HG03575 (cell line): ENCODE measurements around the gene RAB40B.

Experiments
- ATAC-seq: cut with Tn5 transposase; IDR thresholded peaks from one replicate; pipeline ENCODE4 v1.9.1; 2021; ENCODE audit not compliant: unreplicated experiment, insufficient number of reproducible peaks, low FRiP score; ENCODE audit errors: extremely low read depth

Gene RAB40B

DNA sequence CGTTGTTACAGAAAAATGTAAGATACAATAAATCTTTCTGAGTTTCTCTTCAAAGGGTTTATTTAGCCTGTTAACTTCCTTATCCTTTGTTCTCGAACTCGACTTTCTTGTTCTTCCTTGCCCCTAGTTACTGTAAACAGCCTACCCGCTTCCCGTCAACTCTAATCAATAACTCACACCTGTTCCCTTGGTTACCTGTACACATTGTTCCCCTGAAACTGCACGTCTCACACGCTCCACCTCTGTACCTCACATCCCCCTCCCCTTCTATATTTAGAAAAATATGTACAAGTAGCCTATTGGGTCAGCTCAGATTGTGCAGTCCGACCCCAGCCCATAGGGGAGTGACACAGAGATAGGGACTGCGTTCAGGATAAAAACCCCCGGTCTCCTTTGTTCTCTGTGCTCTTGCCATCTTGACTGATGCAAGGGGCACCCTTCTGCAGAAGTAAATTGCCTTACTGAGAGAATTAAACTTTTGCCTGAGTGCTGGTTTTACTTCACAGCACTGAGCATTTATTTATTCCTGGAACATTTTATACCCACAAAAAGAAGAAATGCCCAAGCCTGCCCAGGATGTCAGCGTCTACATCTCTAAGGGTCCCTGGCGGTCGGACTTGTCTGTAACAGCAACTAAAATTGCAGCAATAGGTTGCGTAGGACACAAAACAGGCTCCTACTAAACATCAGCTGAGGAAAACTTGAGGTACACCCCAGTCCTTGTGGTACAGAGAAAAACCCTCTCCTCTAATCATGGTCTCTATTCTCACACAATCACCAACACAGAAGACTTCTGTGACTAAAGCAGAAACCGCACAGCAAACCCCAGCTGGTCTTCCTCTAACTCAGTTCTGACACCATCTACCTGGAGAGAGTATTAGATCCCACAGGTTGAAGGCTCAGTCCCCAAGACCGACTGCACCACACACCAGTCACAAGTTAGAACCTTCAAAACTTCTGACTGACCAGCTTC is 61.6 kb downstream of the RAB40B start:
- no peak for ATAC-seq

GRCh38 chr17:82633343-82633742 is 65.2 kb downstream of the RAB40B start:
- ATAC-seq = no peak

GRCh38 chr17:82632451-82632850 is 66.0 kb downstream of the RAB40B start:
- no peak for ATAC-seq

DNA sequence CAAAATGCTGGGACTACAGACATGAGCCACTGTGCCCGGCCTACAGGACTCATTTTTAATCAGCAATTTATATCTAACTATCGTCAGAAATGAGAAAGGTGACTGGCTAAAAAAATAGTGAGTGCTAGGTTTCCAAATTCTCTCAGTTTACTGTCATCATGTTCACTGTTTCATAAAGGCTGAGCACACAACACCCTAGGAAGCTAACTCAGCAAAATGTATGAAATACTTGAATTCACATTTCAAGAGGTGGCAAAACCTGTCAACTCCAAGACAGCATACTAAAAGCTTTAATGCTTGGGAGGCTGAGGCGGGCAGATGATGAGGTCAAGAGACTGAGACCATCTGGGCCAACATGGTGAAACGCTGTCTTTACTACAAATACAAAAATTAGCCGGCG is 67.0 kb downstream of the RAB40B start:
- ATAC-seq = no peak

DNA sequence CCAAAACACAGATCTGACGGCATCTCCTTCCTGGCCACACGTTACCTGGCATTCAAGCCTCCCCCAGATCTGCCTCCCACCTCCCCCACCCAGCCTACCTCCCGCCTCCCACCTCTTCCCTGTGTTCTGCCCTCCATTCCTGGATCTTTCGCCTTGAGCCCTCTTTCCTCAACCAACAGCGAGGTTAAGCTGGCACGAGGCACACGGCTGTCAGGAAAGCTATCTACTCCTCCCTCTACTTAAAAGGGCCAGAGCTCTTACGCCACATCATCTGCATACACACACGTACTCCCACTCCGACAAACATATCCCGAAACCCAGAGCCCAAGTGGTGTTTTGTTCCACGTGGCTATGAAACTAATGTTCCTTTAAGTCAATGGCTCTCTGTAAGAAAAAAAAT is 68.3 kb downstream of the RAB40B start:
- no peak for ATAC-seq

DNA sequence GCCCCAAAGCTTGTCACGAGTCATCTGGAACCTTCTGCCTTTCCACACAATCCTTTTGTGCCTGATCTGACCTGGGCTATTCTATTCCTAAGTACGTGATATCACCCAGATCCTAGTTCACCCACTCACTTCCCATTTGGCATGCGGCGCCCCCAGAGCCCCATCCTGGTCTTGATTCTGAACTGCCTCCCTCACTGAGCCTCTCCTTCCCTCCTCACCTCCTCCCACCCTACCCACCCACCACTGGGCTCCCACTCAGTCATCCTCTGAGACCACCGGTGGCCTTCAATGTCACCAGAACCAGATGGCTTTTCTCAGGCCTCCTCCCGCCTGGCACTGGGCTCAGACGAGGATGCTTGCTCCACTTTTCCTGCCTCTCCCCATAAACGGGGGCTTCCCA is 68.8 kb downstream of the RAB40B start:
- ATAC-seq = no peak

- ATAC-seq = no peak
Observed at GRCh38 chr17:82627405-82627804, 71.1 kb downstream of the RAB40B start.

DNA sequence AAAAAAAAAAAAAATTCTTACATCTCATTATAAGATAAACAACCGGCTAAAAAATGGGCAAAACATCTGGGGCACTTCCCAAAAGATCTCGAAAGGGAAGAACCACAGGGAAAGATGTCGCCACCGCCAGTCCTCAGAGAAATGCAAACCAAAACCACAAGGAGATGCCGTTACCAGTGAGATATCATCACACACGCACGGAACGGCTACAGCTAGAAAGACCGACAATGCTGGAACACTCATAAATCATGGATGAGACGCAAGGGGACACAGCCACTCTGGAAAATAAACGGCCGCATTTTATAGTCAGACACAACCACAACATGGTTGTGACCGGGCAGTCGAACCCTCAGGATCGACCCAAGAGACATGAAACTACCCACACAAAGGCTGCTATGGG is 74.8 kb downstream of the RAB40B start:
- ATAC-seq = no peak

- no peak for ATAC-seq
Observed at GRCh38 chr17:82619641-82620040, 78.9 kb downstream of the RAB40B start.

GRCh38 chr17:82619211-82619610 is 79.3 kb downstream of the RAB40B start:
- no peak for ATAC-seq

DNA sequence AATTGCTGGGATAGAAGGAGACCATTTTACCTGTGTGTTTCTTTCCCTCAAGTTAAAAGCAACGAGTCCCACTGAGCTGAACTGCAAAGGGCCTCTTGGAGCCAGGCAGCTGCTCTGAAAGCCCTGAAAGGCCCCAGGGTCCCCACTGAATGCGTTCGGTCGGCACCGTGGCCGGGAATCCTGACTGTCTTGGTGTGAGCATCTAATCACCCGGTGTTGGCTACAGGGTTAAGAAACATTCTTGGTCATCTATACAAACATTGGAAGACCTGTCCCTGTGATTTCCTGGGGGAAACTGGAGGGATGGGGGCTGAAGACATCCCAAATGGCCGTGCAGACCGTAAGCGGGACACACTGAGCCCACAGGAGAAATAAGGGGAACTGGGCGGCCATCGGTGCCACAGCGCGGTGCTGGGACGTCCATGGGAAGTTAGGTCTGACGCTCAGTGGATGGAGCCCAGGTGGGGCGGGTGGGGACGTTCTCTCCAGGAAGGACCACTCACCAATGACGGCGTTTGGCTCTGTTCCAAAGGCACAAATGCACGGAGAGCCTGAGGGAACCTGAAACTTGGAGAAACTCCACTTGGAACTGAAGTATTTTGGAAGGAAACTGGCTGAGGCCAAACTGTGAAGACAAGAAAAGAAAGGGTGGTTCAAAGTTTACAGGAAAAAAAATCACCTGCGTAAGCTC is 82.3 kb downstream of the RAB40B start:
- ATAC-seq = no peak

GRCh38 chr17:82615084-82616020 is 83.1 kb downstream of the RAB40B start:
- ATAC-seq = no peak

- no peak for ATAC-seq
Observed at GRCh38 chr17:82614095-82614631, 84.3 kb downstream of the RAB40B start.

DNA sequence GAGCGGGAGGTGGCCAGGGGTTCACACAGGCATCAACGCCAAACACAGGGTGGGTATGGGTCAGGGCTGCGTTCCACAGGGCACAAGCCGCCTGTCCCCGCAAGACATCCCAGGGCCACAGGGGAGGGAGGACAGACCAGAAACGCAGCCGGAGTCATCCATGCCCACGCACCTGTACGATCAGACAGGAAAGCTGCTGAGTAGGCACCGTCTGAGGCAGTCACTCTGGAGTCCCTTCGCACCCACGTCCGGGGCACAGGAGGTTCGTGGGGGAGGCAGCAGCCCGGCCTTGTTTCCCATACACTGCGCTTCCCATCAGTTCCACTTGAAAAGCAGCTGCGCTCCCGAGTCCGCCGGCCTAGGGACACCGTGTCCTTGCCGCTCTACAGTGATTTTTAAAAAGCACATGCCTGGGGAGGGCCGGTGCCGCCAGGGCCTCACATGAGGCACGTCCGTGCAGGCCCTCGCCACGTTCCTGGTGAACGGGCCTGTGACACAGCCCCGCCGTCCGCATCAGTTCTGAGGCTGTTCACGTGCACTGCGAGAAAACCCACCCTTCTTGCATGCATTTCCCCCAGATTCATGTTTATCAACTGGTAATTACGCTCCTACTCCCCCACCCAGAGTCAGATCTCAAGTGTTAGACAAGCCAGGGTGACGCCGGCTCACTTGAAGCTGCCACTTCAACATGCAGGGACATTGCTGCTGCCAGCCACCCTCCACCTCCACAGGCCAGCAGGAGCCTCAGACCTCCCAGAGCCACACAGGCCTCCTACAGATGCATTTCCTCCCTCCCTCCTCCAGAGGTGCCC is 85.0 kb downstream of the RAB40B start:
- no peak for ATAC-seq

- ATAC-seq = no peak
Observed at GRCh38 chr17:82611140-82612058, 87.1 kb downstream of the RAB40B start.

DNA sequence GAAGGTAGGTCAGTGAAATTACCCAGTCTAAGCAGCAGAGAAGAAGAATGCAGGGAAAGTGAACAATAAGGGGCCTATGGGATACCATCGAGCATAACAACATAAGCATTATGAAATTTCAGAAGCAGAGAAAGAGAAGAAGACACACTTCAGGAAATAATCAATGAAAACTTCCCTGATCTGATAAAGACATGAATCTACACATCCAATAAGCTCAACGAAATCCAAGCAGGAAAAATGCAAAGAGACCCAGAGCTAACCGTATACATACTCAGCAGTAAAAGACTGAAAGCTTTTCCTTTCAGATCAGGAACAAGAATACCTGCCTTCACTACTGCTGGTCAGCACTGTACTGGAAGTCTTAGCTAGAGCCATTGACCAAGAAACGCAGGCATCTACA is 88.8 kb downstream of the RAB40B start:
- no peak for ATAC-seq

- ATAC-seq = no peak
Observed at GRCh38 chr17:82608816-82609215, 89.7 kb downstream of the RAB40B start.
